GM21529 (cell line): Measurements from ENCODE around the gene TCTA.

Experiments
- ATAC-seq: cut with Tn5 transposase; IDR thresholded peaks from one replicate; pipeline ENCODE4 v1.9.1; 2021; ENCODE audit not compliant: unreplicated experiment

TCTA gene

GRCh38 chr3:49456466-49456865 is 44.2 kb downstream of the TCTA start:
- no peak for ATAC-seq

GRCh38 chr3:49460188-49460890 is 48.1 kb downstream of the TCTA start:
- ATAC-seq = no peak

- ATAC-seq = no peak
Measured at GRCh38 chr3:49460956-49461355, 48.7 kb downstream of the TCTA start.

- ATAC-seq = no peak
Measured at GRCh38 chr3:49461443-49462171, 49.4 kb downstream of the TCTA start.

- ATAC-seq = no peak
Measured at GRCh38 chr3:49462222-49462621, 50.0 kb downstream of the TCTA start.

GRCh38 chr3:49465270-49466034 is 53.2 kb downstream of the TCTA start:
- ATAC-seq = no peak
